ENCODE data around the gene CLSTN2. TPM values are rescaled to one million over a fixed set of nuclear protein-coding genes. Genes with fewer than 3 reads are reported as not detected.

Gene CLSTN2
- total and polyA plus RNA-seq, 8 donors, result 0.31 to 1.1 (median 0.61) TPM

GRCh38 chr3:139941580-139941979, 6.6 kb downstream of the CLSTN2 start:
- DNase-seq (no peak), ATAC-seq (no peak)
- Histone ChIP-seq H3K9me3 (no peaks in the 10 kb centered on the region), H3K36me3 (no peaks in the 10 kb centered on the region), H3K4me3 (no peak overlapping the region), H3K4me1 (no peaks in the 10 kb centered on the region), H3K27ac (no peak overlapping the region), H3K27me3 (peaks cover 9 to 30% of the 10 kb centered on the region in 2 donors)
- intact Hi-C loops (cut with DNase I), result no loop called here
- TF ChIP-seq, protein P1, sequence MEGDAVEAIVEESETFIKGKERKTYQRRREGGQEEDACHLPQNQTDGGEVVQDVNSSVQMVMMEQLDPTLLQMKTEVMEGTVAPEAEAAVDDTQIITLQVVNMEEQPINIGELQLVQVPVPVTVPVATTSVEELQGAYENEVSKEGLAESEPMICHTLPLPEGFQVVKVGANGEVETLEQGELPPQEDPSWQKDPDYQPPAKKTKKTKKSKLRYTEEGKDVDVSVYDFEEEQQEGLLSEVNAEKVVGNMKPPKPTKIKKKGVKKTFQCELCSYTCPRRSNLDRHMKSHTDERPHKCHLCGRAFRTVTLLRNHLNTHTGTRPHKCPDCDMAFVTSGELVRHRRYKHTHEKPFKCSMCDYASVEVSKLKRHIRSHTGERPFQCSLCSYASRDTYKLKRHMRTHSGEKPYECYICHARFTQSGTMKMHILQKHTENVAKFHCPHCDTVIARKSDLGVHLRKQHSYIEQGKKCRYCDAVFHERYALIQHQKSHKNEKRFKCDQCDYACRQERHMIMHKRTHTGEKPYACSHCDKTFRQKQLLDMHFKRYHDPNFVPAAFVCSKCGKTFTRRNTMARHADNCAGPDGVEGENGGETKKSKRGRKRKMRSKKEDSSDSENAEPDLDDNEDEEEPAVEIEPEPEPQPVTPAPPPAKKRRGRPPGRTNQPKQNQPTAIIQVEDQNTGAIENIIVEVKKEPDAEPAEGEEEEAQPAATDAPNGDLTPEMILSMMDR (IDR thresholded peaks at IDR 0.05), result no peak

GRCh38 chr3:139944256-139944910, 9.4 kb downstream of the CLSTN2 start:
- Histone ChIP-seq H3K4me1 (no peaks in the 10 kb centered on the region), H3K27me3 (peaks cover 0 to 3% of the 10 kb centered on the region in 2 donors), H3K27ac (no peak overlapping the region), H3K4me3 (no peak overlapping the region), H3K9me3 (peaks cover 0 to 2% of the 10 kb centered on the region in 2 donors), H3K36me3 (no peaks in the 10 kb centered on the region)
- intact Hi-C loops (cut with DNase I), result no loop called here
- TF ChIP-seq, protein P1 (IDR thresholded peaks at IDR 0.05), result no peak
- DNase-seq (no peak), ATAC-seq (no peak)

GRCh38 chr3:139945386-139945785, 10.4 kb downstream of the CLSTN2 start:
- H3K27me3 ChIP-seq, result no peaks in the 10 kb centered on the region
- ATAC-seq (no peak), DNase-seq (no peak)
- H3K4me1 ChIP-seq, result no peaks in the 10 kb centered on the region
- TF ChIP-seq, protein P1 (IDR thresholded peaks at IDR 0.05), result no peak
- H3K27ac ChIP-seq, result no peak overlapping the region
- no peak overlapping the region for H3K4me3 ChIP-seq
- H3K9me3 ChIP-seq, result peaks cover 0 to 2% of the 10 kb centered on the region in 2 donors
- intact Hi-C loops (cut with DNase I), result no loop called here
- no peaks in the 10 kb centered on the region for H3K36me3 ChIP-seq

- H3K9me3 ChIP-seq, result peaks cover 0 to 2% of the 10 kb centered on the region in 2 donors
- H3K4me3 ChIP-seq, result no peak overlapping the region
- ATAC-seq (no peak), DNase-seq (no peak)
- no peaks in the 10 kb centered on the region for H3K36me3 ChIP-seq
- intact Hi-C loops (cut with DNase I), result no loop called here
- no peak overlapping the region for H3K27ac ChIP-seq
- H3K27me3 ChIP-seq, result no peaks in the 10 kb centered on the region
- TF ChIP-seq, protein P1 (IDR thresholded peaks at IDR 0.05), result no peak
- H3K4me1 ChIP-seq, result no peaks in the 10 kb centered on the region
These were observed 11.0 kb downstream of the CLSTN2 start for GRCh38 chr3:139945942-139946341.

DNA sequence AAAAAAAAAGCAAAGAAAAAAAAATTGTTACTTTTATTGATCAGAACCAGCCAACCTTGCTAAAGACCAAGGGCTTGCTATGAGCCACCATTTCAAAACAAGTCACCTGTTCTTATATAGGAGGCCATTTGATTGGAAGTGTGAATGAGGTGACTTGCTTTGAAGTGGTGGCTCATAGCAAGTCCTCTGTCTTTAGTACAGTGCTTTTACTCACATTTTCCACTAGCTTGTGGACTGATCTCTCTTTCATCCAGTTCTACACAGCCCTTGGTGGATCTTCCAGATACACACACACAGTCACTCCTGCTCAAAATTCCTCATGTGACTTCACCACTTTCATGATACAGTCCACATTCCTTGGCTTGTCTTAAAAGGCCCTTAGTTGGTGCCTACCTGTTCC, 13.5 kb downstream of the CLSTN2 start:
- DNase-seq (no peak), ATAC-seq (no peak)
- H3K27me3 ChIP-seq, result no peaks in the 10 kb centered on the region
- no peaks in the 10 kb centered on the region for H3K36me3 ChIP-seq
- TF ChIP-seq, protein P1 (IDR thresholded peaks at IDR 0.05), result no peak
- no peaks in the 10 kb centered on the region for H3K4me1 ChIP-seq
- H3K9me3 ChIP-seq, result peaks cover 0 to 2% of the 10 kb centered on the region in 2 donors
- intact Hi-C loops (cut with DNase I), result no loop called here
- no peak overlapping the region for H3K4me3 ChIP-seq
- H3K27ac ChIP-seq, result no peak overlapping the region
